T-helper 9 cell (primary cell): ENCODE data around the gene SPATA19.
"Not testable (repeated sequence)": the region's sequence is repeated elsewhere in the genome, so short reads cannot be mapped to it uniquely, and the experiment has no call there.

Experiments used
- DNase-seq: peaks from one replicate; pipeline ENCODE4 v3.0.0-alpha.2; 2020
- total RNA-seq, 2 donors: gene quantifications; one replicate each; lab custom pipeline; 2026; lab: John Stamatoyannopoulos, UW

Gene SPATA19, protein sequence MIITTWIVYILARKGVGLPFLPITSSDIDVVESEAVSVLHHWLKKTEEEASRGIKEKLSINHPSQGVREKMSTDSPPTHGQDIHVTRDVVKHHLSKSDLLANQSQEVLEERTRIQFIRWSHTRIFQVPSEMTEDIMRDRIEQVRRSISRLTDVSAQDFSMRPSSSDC
- 0 reads per million in 2 donors for total RNA-seq

- no peak for DNase-seq
These were observed at the start of gene SPATA19 for GRCh38 chr11:133845413-133845812. TSS of gene SPATA19 (minus strand) at chr11:133845513. CDS start at chr11:133845446, 67 bp downstream.

DNA sequence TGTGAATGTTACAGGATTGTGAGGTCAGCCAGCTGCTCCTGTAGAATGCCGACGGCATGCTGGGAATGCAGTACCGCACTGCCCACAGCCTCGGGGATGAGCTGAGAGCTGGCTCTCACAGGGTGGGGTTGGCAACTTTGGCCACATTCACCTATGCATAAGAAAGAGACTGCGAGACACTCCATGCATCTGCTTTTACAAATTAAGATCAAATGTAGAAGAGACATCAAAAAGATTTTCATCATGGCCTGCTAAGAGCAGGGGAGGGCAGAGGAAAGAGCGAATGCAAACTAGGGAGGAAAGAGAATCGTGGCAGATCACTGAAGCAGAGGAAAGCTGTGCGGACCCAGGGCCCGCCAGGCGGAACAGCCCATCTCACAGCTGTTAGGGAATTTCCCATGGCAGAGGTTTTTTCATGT lies 49.8 kb upstream of the SPATA19 start:
- DNase-seq: no peak

GRCh38 chr11:133893381-133893780 lies 48.1 kb upstream of the SPATA19 start:
- DNase-seq: no peak

DNA sequence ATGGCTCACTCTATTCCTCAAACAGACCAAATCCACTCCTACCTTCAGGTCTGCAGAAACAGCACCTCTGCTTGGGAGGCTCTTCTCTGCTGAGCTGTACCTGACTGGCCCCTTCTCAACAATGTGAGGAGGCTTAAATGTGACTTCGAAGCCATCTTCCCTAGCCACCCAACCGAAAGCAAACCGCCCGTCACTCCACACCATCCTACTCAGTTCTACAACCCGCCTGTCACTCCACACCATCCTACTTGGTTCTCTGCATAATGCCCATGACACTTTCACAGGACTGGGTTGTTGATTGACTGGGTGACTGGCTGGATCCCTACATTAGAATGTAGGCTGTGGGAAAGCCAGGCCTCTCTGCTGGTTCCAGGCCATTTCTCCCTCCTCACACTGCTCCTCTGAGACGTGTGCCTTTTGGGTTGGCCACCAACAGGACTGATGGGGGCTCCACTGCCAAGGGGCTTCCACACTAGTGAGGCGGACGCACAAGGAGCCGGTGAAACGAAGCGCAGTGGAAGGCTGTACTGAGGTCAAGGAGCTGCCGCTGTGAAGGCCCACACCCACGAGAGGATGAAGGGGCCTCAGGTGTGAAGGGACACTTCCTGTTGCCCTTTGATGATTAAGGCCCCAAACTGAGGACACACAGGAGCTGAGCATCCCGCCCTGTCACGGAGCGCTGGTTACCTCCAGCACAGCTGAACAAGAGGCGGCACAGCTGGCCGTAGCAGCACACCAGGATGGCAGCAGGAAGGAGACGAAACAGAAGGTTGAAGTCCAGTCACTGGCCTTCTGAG lies 47.5 kb upstream of the SPATA19 start:
- no peak for DNase-seq

DNA sequence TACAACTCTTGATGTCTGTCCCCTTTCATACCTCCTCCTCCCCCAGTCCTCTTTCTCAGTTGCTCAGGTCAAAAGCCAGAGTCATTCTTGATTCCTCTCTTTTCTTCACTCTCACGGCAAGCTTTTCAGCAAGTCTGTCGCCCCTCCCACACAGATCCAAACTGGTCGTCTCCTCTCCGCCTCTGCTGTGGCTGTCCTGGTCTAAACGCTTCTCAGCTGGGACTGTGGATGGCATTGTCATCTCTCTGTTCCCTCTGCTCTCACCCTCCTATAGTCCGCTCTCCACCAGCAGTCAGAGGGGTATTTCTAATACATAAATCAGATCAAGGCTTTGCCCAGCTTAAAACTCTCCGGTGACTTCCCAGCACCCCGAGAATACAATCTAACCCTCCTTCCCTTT lies 46.8 kb upstream of the SPATA19 start:
- no peak for DNase-seq

GRCh38 chr11:133889893-133890292 lies 44.6 kb upstream of the SPATA19 start:
- no peak for DNase-seq

GRCh38 chr11:133889188-133889587 lies 43.9 kb upstream of the SPATA19 start:
- DNase-seq: no peak

GRCh38 chr11:133887692-133888332 lies 42.5 kb upstream of the SPATA19 start:
- no peak for DNase-seq

- no peak for DNase-seq
These were observed 40.7 kb upstream of the SPATA19 start for GRCh38 chr11:133886029-133886428.

GRCh38 chr11:133872160-133872559 lies 26.8 kb upstream of the SPATA19 start:
- no peak for DNase-seq

GRCh38 chr11:133867456-133867855 lies 22.1 kb upstream of the SPATA19 start:
- no peak for DNase-seq

DNA sequence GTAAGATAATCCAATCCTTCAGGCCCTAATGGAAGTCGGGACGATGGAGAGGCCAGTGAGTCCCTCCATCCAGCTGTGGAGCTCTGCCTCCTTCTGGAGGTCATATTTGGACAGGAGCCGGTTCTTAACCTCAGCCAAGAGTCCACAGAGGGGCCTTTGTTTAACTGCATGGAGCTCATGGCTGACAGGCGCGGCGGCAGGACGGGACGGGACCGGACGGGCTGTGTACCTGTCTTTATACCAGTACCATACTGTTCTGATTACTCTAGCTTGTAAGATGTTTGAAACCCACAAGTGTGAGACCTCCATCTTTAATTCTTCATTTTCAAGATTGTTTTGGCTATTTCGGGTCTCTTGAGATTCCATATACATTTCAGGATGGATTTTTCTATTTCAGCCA lies 20.2 kb upstream of the SPATA19 start:
- no peak for DNase-seq

DNA sequence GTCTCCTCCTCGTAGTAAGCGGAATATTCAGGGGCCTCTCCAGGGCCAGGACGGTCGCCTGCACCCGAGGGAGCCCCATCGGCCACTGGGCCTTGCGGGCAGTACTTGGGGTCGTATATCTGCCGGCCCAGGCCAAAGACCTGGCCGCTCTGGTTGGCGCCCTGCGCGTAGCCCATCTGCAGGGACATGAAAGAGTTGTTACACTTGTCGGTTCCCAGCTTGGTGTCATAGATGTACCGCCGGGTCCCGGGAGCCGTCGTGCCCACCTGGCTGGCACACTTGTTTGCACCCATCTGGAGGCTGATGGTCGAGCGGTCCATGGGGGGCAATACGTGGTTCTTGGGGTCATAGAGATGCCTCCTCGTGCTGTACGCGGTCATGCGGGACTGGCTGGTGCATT lies 19.4 kb upstream of the SPATA19 start:
- DNase-seq: no peak

- DNase-seq: no peak
These were observed 14.8 kb upstream of the SPATA19 start for GRCh38 chr11:133860151-133860550.

- DNase-seq: not testable (repeated sequence)
These were observed 9.1 kb upstream of the SPATA19 start for GRCh38 chr11:133854330-133854960.

DNA sequence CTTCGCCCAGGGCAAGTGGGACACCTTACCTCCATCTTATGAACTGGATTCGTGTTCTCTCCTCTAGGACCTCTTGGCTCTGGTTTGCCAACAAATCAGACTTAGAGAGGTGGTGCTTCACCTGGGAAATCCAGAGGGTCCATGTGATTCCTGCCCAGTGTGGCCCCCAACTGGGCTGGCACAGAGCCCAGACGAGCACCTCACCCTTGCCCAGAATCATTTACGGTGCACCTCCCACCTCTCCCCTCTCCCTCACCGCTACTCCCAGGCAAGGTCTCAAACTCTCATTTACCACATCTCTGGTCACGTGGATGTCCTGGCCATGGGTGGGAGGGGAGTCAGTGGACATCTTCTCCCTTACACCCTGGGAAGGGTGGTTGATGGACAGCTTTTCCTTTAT lies 1.1 kb downstream of the SPATA19 start:
- DNase-seq: no peak

GRCh38 chr11:133843454-133843987 lies 1.8 kb downstream of the SPATA19 start:
- DNase-seq: no peak

GRCh38 chr11:133842730-133843129 lies 2.6 kb downstream of the SPATA19 start:
- DNase-seq: no peak

DNA sequence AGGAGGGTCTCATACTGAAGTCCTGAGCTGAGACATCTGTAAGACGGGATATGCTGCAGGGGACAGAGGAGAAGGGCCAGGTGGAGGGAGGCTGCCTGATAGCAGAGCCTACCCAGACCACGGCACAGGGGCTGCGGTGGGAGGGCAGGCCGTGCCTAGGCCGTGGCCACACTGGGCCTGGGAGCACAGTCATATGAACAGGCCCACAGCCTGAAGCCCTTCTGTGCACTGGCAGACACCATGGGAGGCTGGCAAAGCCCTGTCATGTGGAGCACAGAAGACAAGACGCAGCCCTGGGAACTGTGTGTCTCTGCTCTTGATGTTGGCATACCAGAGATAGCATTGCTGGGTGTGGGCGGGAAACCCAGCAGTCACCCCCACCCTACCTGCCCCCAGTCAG lies 3.3 kb downstream of the SPATA19 start:
- no peak for DNase-seq

DNA sequence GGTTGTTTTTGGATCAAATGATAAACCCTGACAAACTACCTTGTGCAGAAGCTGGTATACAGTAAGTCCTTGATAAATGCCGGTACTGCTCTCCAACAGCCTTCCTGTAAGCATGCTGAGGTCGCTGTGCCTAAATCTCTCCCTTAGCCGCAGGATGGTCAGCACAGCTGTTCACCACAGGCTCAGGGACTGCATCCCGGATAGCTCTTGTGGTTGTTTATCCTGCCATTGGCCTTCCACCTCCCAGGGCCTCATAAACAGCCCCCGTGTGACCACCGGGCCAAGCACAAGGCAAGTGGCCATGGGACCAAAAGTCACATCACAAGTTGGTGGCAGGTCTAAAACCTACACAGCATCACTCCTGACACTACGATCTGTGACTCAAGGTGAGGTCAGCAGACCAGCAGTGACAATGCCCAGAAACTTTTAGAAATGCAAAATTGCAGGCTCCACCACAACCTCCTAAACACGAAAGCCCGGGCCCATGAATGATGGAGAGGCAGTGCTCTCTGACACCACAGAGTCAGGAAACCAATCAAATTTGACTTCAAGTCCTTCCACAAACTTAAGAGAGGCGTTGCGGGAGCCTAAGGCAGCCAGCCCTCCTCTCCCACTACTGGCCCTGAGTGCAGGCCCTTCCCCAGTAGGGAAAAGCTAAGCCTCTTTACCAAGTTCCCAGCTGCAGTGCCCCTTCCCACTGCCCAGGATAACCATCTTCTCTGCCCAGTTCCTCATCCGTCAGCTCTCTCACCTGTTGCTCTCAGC lies 3.9 kb downstream of the SPATA19 start:
- no peak for DNase-seq

- no peak for DNase-seq
These were observed 4.8 kb downstream of the SPATA19 start for GRCh38 chr11:133840479-133840941.
